ENCODE results near the gene GOT1.

Gene GOT1

DNA sequence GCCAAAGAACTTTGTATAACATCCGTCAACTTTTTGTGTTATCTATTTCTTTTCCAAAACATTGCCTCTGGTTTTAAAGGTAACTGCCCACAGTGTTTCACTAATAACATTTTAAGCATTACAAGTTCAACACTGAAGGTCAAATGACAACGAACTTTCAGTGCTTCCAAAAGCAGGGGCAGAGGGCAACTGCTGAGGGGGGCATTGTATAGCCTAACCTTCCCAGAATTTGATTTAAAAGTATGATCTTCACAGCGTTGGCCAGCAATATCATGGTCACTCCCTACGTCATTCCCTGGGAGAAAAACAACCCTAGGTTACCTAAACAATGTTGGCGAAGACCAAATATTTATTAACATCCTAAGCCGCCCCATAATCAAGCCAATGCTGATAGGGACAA, 2.5 kb upstream of the GOT1 start:
- no peak for DNase-seq

DNA sequence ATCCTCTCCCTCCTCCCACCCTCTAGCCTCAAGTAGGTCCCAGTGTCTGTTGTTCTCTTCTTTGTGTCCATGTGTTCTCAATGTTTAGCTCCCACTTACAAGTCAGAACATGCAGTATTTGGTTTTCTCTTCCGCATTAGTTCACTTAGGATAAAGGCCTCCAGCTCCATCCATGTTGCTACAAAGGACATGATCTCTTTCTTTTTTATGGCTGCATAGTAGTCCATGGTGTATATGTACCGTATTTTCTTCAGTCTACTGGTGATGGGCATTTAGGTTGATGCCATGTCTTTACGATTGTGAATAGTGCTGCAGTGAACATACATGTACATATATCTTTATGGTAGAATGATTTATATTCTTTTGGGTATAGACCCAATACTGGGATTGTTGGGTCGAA, 1.6 kb upstream of the GOT1 start:
- no peak for DNase-seq

DNA sequence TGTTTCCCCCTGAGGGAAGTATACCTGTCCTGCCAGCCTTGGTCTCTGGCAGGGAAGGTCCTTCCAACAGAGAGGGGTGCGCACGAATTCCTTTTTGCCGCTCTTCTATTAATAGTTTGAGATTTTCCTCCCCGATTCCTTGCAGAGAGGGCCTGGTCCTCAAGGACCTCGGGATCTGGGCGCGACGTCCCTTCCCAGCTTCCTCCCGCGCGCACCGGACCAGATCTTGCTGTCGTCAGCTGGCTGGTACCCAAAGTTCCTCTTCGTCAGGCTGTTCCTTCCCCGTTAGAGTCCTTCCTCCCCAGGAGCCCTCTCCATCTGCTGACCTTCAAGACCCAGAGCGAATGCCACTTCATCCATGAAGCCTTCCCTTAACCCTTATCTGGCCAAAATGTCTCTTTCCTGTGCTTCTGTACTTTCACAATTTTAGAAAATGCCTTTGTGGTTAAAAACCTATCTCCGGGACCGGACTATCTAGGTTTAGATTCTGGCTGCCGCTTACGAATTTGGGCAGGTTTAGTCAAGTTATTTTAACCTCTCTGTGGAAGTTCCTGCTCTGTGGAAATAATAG, 851 bp upstream of the GOT1 start:
- DNase-seq, result no peak

DNA sequence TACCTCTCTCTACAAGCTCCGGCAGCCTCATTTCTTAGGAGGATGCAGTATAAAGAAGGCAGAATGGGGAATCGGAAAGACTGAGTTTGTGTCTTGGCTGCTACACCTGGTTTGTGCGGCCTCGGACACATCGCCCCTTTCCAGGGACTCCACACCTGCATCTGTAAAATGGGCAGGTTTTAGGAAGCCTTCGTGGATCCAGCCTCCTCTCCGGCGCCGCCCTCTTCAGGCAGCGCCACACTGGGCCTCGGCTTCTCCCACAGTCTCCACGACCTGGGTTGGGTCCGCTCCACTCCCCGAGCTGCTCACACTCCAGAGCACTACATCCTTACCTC, 341 bp downstream of the GOT1 start:
- DNase-seq, result no peak

DNA sequence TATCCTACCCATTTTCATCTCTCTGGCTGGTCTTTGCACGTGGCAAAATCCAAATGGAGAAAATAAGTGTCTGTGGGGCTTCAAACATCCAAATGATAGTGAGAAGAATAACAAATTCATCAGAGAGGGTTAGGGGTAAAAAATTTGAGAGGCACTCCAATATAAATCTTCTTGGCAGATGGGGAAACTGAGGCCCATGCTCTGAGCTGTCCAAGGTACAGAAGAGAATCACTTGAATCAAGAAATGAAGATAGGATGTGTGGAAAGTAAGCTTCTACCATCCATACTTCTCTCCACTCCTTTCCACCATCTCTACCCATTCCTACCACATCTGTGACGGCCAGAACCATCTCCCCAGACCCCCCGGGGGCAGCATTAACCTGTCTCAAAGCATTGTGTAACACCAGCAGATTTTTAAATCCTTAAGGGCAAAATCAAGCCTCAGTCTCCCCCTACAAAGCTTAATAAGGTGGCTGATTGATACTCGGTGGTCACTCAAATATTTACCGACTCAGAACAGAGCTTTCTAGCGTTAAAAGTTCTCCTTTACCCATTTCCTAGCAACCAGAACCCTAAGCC, 818 bp downstream of the GOT1 start:
- DNase-seq, result no peak

DNA sequence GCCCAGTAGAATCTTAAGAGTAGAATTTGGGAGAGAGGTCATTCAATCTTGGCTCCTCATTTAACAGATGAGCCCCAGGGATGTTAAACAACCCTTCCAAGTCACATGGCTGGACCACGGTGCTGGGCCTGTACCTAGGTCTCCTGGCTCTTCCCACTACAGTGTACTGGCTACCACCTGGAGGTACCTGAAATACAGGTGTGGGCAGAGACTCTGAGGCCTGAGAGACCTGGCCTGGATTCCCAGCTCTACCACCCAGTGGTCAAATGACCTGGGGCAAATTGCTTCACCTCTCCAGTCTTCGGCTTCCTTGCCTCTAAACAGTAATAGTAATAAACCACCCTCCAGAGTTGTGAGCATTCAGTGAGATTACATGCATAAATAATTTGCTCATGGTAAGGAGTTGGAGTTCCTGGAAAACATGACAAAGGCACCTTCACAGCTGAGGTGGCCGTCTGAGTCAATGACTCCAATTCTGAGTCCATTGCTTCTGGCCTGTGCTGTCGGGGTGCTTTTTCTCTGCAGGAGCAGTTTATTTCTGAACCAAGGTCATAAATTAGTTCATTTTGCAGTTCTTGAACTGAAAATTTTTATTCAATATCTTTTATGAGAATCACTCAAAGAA, 2.7 kb downstream of the GOT1 start:
- no peak for DNase-seq

DNA sequence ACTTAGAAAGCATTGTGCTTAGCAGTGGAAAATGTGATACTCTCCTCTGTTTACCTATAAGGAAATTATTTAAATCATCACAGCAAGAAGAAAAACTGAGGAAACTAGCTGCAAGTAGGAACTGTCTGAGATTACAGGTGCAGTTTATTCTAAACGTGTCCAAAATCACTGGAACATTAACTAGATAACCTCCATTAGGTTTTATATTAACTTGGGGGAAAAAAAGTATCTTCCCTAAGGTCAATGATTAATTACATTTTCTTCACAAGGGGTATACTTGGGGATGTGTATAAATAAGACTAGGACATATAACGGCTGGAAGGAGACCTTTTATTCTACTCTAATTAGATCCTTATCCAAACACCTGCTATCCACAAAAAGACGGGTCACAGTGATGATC, 3.7 kb downstream of the GOT1 start:
- DNase-seq, result no peak

DNA sequence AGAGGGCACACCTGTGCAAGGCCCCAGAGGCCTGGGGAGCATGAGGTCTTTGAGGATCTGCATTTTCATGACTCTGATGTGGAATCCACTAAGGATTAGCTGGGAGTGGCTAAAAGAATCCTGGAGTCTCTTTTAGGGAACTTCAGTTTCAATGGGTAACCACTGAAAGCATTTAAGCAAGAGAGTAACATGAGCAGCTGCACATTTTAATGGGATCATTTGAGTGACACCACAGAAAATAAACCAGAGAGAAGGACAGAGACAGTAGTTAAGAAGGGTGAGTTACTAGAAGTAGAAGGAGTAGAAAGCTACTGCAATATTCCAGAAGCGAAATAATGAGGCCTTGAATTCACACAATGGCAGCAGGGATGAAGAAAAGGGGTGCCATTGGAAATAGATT, 5.2 kb downstream of the GOT1 start:
- no peak for DNase-seq

DNA sequence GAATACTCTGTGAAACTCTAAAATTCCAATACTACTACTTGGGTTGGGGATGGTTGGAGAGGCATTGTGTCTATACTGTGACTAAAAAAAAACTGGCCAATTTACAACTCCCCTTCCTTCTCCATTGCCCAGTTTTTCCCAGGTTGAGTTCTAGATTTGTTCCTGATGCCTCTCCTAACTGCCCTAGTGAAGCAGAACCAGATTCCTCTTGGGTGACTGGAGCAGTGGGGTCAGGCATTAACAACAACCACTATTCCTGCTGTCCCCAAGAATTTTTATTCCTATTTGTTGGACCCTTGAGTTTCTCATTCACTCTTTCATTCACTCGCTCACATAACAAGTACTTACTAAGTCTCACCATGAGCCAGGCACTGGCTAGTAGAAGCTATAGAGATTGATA, 5.8 kb downstream of the GOT1 start:
- DNase-seq, result no peak

DNA sequence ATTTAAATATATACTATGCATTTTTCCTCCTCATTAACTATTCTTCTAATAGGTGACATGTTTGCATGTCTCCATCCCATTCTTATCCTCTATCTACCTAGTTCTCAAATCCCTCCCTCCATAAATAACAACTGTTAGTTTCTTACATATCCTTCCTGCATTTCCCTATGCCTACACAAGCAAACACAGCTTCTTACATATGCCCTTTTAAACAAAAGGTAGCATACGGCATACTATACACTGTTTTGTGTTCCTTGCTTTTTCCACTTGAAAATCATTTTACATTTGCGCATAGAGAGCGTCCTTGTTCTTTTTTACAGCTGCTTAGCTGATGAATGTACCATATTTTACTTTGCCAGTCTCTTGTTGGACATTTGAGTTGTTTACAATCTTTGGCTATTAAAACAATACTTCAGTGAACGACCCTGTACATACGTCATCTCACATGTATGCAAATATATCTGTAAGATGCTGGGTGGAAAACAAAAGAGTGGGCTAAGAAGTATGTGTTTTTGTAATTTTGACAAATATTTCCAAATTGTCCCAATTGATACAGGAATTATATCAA, 7.8 kb downstream of the GOT1 start:
- DNase-seq, result no peak

DNA sequence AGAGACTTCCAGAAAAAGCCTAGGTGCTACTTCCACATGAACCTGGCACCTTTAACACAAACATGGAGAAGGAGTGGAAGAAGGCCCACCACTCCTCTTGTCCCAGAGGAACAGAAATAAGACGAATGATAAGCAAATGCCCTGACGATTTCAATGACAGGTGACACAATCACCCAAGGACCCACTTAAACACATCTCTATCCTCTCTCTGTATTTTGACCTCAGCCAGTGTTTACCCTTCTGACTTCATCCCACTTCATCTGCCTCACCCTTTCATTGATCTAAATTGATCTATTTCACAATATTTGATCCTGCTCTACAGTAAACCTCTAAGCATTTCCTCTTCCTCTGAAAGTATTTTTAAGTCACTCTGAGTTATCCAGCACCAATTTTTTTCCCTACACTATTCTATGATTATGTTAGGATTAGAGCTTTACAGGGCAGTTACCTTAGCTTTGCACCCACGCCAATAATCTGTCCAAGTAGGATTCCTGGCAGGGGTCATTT, 9.1 kb downstream of the GOT1 start:
- no peak for DNase-seq

DNA sequence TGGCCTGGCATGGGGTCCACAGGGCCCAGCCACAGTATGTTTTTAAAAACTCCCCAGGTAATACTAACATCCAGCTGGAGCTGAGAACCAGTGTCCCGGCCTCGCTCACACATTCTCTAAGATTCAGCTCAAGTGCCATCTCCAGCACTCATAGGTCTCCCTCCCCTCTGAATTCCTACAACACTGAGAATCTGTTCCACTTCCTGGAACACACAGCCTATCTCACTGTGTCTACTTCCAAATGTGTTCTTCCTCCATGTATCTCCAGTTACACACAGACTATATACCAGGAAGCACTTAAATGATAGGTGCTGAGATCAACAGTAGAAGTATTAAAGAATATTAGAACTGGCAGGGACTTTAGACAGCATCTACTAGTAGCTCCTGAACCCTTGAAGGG, 10.7 kb downstream of the GOT1 start:
- DNase-seq, result no peak

DNA sequence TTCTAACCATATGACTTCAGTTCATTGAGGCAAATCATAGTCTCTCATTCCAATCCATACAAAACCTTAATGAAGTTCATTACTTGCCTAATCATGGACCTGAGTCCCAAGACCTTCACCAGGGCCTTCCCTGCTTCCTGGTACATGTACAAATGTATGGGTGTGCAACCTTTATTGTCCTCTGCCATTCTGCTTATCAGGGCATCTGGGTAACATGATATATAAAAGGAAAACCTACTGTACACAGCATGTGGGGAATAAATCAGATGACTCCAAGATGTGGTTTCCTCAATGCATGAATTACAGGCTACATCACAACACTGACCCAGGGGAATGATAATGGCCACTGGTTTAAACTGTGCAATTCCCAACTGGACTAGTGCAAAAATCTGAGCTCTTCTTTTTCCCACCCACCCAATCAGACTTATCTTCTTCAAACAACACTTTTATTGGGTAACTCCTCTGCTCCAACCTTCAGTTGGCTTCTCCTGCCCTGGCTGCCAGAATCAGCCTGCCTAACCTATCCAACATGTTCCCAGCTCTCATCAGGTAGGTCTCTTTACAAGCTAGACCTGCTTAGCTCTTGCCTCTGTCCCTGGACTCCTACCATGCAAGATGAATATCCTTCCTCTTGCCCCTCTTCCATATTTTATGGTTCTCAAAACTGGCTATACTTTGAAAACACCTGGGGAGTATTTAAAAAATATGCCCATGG, 11.4 kb downstream of the GOT1 start:
- no peak for DNase-seq

DNA sequence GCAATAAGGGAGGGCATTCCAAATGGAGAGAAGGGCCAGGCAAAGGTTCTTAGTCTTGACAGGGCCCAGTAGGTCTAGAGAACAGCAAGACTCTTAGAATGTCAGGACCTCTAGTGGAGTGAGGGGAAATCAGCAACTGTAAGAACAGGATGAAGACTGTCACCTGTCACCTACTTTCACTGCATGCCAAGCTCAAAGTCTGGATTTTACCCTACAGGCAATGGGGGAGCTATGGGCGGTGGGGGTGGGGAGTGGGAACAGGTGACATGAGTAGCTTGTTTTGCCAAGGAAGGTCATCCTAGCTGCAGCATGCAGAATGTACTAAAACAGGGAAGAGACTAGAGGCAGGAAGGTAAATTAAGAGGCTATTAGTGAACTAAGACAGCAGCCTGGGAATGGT, 18.3 kb downstream of the GOT1 start:
- no peak for DNase-seq

DNA sequence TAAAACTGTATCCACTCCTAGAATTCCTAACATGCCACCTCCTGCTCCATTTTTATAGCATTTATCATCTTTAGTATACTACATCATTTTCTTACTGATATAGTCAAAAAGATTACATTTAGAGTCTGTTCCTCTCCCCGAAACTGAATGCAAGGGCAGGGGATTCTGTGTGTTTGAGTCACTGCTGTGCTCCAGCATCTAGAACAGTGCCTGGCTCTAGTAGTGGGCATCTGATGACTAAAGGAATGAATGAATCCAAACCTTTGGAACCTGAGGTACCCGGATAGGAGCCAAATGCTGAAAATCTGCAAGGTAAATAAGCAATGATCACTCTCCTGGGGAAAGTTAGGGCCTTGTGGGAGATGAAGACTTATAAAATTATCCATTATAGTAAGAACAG, 18.9 kb downstream of the GOT1 start:
- DNase-seq, result no peak

DNA sequence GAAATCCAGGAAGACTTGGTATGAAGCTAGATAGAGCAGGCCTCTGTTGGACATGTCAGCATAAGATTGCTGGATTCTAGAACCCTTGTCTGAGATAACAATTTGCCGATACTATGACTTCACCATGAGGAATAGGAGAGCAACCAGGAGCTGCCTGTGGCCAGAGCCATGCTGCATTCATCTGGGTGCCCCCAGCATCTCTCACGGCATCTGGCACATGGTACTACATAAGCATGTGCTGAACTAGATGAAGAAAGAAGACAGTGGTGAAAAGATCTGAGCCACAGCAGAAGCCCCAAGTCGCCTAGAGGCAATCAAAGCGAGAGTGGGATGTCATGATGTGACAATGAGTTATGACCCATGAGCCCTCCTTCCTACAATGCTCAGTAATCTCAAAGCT, 19.5 kb downstream of the GOT1 start:
- DNase-seq, result no peak

DNA sequence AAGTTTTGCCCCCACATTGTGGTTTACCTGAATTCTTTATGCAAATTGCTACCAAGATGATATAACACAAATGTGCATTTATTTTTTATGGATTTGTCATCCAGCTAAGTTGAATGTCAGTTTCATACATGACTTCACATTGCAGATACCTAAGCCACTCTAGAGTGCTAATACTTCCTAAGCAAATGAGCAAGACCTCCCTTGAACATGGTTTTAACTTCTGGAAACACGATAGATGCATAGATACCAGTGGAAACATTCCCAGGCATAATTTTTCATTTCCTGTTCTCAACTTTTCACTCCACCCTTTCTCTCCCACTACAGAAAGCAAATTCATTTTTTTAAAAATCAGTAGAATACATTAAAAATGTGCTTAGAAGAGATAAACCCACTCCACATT, 20.3 kb downstream of the GOT1 start:
- DNase-seq, result no peak

DNA sequence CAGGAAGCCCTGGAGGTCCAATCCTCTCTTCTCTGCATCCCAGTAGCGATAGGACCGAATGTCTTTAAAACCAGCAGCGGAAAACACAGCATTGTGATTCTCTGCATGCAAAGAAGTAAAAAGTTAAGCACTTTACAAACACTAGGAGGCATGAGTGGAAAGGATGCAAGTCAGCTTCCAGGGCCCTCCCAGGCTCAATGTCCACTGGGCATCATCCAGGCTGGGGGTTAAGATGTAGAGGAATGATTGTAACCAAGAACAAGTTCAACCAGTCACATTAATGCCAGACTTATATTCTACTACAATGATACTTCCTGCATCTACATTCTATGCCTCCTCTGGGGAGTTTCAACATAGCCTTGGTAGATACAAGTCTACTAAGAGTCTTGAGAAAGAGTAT, 24.3 kb downstream of the GOT1 start:
- DNase-seq, result no peak

DNA sequence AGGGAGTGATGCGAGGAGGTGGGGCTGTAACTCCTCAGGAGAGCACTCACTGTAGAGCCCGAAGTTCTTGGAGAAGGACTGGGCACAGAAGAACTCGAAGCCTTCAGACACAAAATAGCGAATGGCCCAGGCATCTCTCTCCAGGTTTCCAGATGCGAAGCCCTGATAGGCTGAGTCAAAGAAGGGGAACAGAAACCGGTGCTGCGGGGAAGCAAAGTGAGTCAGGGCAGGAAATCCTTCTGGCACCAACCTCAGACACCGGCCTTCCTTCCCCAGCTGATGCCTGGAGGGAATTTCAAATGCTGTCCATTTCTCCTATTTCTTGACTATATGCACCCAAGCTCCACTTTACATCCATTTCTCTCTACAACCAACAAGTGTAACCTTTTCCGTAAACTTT, 26.8 kb downstream of the GOT1 start:
- no peak for DNase-seq

DNA sequence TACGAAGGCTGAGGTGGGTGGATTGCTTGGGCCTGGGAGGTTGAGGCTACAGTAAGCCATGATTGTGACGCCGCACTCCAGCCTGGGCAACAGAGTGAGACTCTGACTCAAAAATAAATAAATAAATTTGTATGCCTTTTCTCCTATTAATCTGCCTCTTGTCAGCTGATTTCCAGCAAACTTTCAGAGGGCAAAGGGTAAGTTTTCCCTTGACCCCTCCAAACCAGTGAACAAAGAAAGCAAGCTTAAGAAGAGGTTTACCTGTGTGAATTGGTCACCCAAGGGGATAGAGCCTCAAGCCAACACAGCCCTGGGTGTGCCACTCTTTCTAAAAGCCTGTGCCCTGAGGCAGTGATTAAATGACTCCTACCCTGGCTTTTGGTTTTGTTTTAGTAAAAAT, 30.8 kb downstream of the GOT1 start:
- DNase-seq, result no peak

DNA sequence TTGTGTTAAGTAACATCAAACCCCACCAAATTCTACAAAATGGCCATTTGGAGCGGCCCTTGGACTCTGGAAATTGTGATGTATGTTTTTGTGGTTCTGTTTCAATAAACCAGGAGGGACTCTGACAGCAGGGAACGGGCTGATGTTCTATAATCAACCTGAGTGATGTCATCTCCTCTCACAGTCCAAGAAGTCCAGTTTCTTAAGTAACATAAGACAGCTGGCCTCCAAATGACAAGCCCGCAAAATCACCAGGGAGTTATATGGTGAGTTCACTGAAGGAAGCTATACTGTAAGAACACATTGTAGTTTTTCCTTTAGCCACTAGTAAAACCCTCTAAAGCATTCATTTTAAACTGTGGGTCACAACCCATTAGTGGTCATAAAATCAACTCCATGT, 34.0 kb downstream of the GOT1 start:
- DNase-seq, result no peak

DNA sequence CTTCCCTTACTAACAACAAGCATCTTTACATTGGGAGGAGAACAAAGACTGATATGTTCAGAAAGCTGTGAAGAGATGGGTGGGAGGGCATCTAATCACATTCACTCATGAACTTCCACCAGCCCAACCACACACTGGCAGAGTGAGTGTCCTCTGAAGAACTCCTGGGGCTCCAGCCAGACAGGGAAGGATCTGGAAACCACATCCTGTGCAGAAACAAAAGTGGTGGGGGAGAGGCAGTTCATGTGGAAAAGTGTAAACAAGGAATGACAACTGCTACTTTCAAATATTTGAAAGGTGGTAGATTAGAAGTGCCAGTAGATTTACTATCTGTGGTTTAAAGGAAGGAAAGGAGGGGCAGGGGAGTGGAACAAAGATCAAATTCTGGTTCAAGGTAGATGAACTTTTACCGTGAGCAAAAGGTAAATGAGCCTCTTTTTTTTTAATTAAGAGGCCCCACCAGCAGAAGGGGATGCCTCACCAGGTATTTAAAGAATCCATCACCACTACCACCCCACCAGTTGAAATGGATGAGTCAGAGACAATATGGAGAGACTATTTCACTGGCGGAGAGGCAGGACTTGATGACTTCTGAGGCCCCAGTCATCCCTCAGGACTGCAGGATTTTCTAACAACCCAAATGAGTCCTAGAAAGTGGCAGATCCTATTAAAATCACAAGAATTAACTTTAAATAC, 34.5 kb downstream of the GOT1 start:
- no peak for DNase-seq

DNA sequence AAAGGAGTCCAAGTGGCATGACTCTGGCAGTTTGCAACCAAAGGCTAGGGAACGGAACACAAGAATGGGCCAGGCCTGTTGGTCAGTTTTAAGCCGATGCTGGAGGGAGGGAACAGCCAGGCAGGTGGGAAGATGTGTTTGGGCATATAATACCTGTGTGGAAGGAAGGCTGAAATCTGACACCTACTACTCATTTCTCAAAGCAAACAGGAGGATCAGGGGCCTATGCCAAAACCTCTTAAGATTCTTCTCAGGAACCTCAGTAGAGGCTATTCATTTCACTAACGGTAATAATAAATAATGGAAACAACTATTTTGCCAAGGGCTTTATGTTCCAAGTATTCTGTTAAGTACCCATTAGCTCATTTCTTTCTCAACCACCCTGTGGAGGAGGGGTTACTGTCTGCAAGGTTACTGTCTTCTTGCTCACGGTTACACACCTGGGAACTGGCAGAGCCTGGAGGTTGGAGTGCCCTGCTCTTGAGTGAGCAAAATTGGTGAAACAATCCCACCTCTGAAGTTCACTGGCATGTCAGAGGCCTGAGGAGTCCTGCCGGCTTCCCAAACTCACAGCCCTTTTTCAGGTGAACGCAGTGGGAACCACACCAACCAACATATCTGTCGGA, 35.5 kb downstream of the GOT1 start:
- DNase-seq, result no peak
